ENCODE results near the gene SV2C.

SV2C gene

GRCh38 chr5:76137887-76138542 lies 54.8 kb downstream of the SV2C start:
- Mint-ChIP-seq H3K27ac (no peak overlapping the region), H3K9me3 (no peaks in the 10 kb centered on the region), H3K27me3 (ENCODE audit: low read depth) (peaks cover 7% of the 10 kb centered on the region), H3K36me3 (ENCODE audit: low read depth) (no peaks in the 10 kb centered on the region), H3K4me3 (no peak overlapping the region), H3K4me1 (no peaks in the 10 kb centered on the region)
- TF ChIP-seq CTCF (IDR thresholded peaks at IDR 0.05; ENCODE audit: unreplicated experiment in 3 of 3): no peak

GRCh38 chr5:76143884-76144283 lies 60.7 kb downstream of the SV2C start:
- Mint-ChIP-seq H3K9me3 (no peaks in the 10 kb centered on the region), H3K4me1 (no peaks in the 10 kb centered on the region), H3K27me3 (ENCODE audit: low read depth) (peaks cover 3% of the 10 kb centered on the region), H3K4me3 (no peak overlapping the region), H3K36me3 (ENCODE audit: low read depth) (no peaks in the 10 kb centered on the region), H3K27ac (no peak overlapping the region)
- TF ChIP-seq CTCF (IDR thresholded peaks at IDR 0.05; ENCODE audit: unreplicated experiment in 3 of 3): no peak

- no peak overlapping the region for H3K27ac Mint-ChIP-seq
Observed at GRCh38 chr5:76144513-76145274, 61.5 kb downstream of the SV2C start.

GRCh38 chr5:76145945-76146344 lies 62.8 kb downstream of the SV2C start:
- no peak overlapping the region for H3K4me3 Mint-ChIP-seq
- no peaks in the 10 kb centered on the region for H3K36me3 Mint-ChIP-seq (ENCODE audit: low read depth)
- H3K9me3 Mint-ChIP-seq: no peaks in the 10 kb centered on the region
- no peak for TF ChIP-seq CTCF (IDR thresholded peaks at IDR 0.05; ENCODE audit: unreplicated experiment in 3 of 3)
- no peaks in the 10 kb centered on the region for H3K4me1 Mint-ChIP-seq
- H3K27me3 Mint-ChIP-seq (ENCODE audit: low read depth): peaks cover 3% of the 10 kb centered on the region
- H3K27ac Mint-ChIP-seq: no peak overlapping the region

More at GRCh38 chr5:76144513-76145274, 61.5 kb downstream of the SV2C start:
- Mint-ChIP-seq H3K9me3 (no peaks in the 10 kb centered on the region), H3K36me3 (ENCODE audit: low read depth) (no peaks in the 10 kb centered on the region), H3K4me1 (no peaks in the 10 kb centered on the region), H3K27me3 (ENCODE audit: low read depth) (peaks cover 3% of the 10 kb centered on the region), H3K4me3 (no peak overlapping the region)
- TF ChIP-seq CTCF (IDR thresholded peaks at IDR 0.05; ENCODE audit: unreplicated experiment in 3 of 3): no peak

- peaks cover 7% of the 10 kb centered on the region for H3K27me3 Mint-ChIP-seq (ENCODE audit: low read depth)
- H3K27ac Mint-ChIP-seq: no peak overlapping the region
- no peaks in the 10 kb centered on the region for H3K36me3 Mint-ChIP-seq (ENCODE audit: low read depth)
- H3K4me3 Mint-ChIP-seq: no peak overlapping the region
- H3K9me3 Mint-ChIP-seq: no peaks in the 10 kb centered on the region
- no peak for TF ChIP-seq CTCF (IDR thresholded peaks at IDR 0.05; ENCODE audit: unreplicated experiment in 3 of 3)
- no peaks in the 10 kb centered on the region for H3K4me1 Mint-ChIP-seq
Observed at GRCh38 chr5:76149636-76150035, 66.5 kb downstream of the SV2C start.

Measured in nephron (organoid).